ENCODE data around the gene BBS7. TPM values are rescaled to one million over a fixed set of nuclear protein-coding genes. Genes with fewer than 3 reads are reported as not detected.

Gene BBS7
- total RNA-seq: 18.6 and 22.1 TPM in 2 replicates

GRCh38 chr4:121869841-121870822 lies at the start of gene BBS7:
TSS of gene BBS7 (minus strand) at chr4:121870474. CDS start at chr4:121870313, 161 bp downstream.

GRCh38 chr4:121823505-121824170 lies 46.6 kb downstream of the BBS7 start, which contains the start of gene CCNA2:
TSS of gene CCNA2 (minus strand) at chr4:121823883. CDS start at chr4:121823628, 255 bp downstream.

DNA sequence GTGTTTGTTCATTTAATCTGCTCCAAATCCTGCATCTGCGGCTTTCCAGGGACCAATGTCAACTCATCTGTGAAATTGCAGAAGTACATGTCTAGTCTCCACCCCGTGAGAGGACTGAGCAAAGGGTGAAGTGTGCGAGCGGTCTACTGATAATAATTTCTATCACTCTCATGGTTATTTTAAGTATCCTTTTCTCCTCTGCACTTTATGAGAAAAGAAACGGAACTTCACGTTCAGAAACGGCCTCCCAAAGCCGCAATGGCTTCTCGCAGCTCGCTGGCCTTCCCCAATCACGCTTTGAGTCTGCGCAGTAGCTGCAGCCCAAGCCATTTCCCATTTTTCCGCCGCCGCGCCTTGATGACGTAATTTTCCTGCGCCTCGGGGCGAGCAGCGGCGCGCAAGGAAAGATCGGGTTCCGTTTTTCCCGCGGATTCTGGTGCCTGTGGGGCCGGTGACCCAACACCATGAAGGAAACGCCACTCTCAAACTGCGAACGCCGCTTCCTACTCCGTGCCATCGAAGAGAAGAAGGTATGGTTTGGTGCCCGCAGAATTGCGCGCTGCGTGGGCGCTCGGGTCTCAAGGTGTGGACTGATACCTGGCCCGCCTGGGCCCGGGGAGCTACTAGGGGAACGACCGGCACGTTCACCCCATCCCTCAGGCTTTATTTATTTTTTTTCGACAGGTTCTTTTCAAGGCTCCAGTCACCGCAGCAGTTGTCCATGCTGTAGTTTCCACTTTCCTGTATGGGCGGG lies 69.1 kb downstream of the BBS7 start, which contains the start of gene EXOSC9:
Gene EXOSC9, plus strand, starts transcription at position 363 of the 754 bp plus-strand sequence. Its CDS starts 102 bp downstream, at position 465.

Other genes starting within 250 kb of the BBS7 start
- 735 and 779 TPM in 2 replicates for gene ANXA5, start 173.5 kb downstream of the BBS7 start, total RNA-seq
- gene SMIM43, start 105.3 kb downstream of the BBS7 start, total RNA-seq: 0.20 and 0.53 TPM in 2 replicates
- gene EXOSC9, start 69.2 kb downstream of the BBS7 start, total RNA-seq: 55.1 and 59.9 TPM in 2 replicates
- gene CCNA2, start 46.6 kb downstream of the BBS7 start, total RNA-seq: 103 and 107 TPM in 2 replicates
- 0.07 TPM in 1 of 2 replicates, not detected in the other for gene TRPC3, start 81.6 kb upstream of the BBS7 start, total RNA-seq